ENCODE data around the gene PRR30. TPM values are rescaled to one million over a fixed set of nuclear protein-coding genes. Genes with fewer than 3 reads are reported as not detected.
A peak's percentile ranks its signal among the peaks of the same experiment; 100 is the strongest.

PRR30 gene
- polyA plus RNA-seq, 4 donors, result not detected

DNA sequence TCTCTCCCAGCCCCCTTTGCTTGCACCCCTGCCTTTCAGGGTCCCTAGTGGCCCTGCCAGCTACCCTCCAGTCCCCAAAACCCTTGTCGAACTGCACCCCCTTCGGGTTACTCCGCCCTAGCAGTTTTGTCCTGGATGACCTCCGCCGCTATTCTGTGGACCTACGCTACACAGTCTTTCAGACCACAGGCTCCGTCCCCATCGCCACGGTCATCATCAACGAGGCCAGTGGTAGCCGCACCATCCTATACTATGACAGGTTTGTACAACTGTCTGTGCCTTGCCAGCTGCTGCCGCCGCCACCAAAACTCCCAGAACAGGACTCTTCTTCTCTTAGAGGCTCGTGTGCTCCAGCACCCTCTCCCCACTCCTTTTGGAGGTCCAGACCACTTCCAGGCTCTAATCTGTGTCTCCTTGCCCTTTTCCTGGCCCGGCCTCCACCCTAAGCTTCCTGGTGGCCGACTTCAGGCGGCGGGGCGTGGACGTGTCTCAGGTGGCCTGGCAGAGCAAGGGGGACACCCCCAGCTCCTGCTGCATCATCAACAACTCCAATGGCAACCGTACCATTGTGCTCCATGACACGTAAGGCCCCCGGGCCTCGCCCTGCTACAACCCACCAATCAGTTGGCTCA, 44.7 kb downstream of the PRR30 start:
- H3K4me3 ChIP-seq (ENCODE audit: low read depth in 1 of 3, low read length in 3 of 3), result no peak overlapping the region
- H3K9me3 ChIP-seq (ENCODE audit: control insufficient read depth in 2 of 2, insufficient read depth in 1 of 2, low read depth in 1 of 2, low read length in 1 of 2), result no peaks in the 10 kb centered on the region
- DNase-seq (no peak), FAIRE-seq (no peak)
- no peaks in the 10 kb centered on the region for H3K27me3 ChIP-seq (ENCODE audit: control insufficient read depth in 3 of 3, insufficient read depth in 3 of 3, low read length in 3 of 3)
- 80 to 90% (median 85%) methylated on average over 24 of the region's 24 CpGs for WGBS, 3 donors
- H3K4me1 ChIP-seq (ENCODE audit: control insufficient read depth in 3 of 3, insufficient read depth in 2 of 3, low read depth in 1 of 3, low read length in 2 of 3), result peaks cover 0 to 63% (median 11%) of the 10 kb centered on the region in 3 donors
- peak overlapping the region in 2 of 3 donors; percentile 14 to 79 for H3K27ac ChIP-seq (ENCODE audit: low read depth in 1 of 3, low read length in 2 of 3)
- peaks cover 0 to 80% (median 17%) of the 10 kb centered on the region in 3 donors for H3K36me3 ChIP-seq (ENCODE audit: control insufficient read depth in 3 of 3, insufficient read depth in 2 of 3, low read depth in 1 of 3, low read length in 3 of 3)

DNA sequence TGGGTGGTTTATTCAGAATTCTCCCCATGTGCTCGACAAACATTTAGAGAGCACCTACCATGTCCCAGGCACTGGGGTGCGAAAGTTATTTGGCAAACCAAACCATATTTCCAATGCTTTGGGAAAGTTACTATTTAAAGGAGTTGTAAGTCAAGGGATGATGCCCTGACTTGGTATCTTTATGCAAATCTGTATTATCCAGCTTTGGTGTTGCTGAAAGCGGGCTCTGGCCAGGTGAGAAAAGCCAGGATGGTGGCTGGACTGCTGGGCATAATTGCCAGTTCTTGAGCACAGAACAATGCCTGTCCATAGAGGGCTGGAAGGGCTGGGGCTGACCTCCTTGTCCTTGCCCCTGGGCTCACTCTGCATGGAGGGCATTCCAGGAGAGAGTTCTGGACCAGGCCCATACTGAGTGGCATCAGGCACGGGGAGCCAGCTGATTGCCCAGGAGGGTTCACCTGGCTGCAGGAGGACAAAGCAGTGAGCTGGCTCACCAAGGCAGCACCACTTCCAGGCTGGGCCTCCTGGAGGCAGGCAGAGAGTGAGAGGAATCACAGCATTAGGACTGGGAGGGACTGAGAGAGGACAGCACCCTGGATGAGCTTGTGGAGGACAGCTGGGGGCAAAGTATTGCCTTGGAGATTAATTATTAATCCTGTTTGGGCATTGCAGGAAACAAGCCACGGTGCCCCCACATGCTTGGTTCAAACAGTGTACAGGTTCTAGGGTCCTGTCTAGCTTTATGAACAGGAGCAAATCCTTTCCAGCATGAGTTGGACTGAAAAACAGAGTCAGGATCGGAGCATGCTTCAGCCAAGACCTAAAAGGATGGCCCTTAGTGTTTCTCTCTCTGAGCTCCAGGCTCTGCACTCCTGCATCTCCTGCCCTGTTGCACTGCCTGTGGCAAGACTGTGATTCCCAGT, 45.5 kb downstream of the PRR30 start:
- H3K27ac ChIP-seq (ENCODE audit: low read depth in 1 of 3, low read length in 2 of 3), result peak overlapping the region; percentile 16 to 83 (median 79)

DNA sequence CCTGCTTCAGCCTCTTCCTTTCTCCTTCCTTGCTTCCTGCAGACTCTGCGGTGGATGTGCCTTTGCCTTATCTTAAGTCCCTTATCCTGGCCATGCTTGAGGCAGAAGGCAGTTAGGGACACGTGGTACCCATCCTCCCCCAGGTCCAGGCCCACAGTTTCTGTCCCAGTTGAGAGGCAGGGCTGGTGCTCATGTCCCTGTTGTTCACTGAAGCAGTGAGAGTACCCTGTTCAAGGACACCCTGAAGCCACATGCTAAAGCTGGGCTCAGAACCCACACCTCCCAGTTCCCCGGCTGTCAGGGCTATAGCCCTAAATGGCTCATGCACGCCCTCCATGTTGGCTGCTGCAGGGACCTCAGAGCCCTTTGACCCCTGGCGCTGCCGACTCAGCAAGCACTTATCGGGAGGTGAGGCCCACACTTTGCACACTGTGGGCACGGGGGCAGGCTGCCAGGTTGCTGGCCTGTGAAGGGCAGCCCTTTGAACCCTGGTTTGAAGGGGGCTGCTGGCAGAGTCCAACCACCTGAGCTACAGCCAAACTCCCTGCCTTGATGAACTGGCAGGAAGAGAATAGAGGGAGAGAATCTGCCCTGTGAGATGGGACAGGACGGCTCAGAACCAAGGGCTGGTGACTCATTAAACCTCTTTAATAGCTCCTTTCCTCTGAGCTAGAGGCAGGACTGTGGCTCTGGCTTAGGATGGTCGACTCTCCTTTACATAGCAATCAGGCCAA, 46.3 kb downstream of the PRR30 start:
- Histone ChIP-seq H3K36me3 (ENCODE audit: control insufficient read depth in 3 of 3, insufficient read depth in 2 of 3, low read depth in 1 of 3, low read length in 3 of 3) (peaks cover 0 to 72% (median 9%) of the 10 kb centered on the region in 3 donors), H3K4me3 (ENCODE audit: low read depth in 1 of 3, low read length in 3 of 3) (no peak overlapping the region), H3K27me3 (ENCODE audit: control insufficient read depth in 3 of 3, insufficient read depth in 3 of 3, low read length in 3 of 3) (no peaks in the 10 kb centered on the region), H3K4me1 (ENCODE audit: control insufficient read depth in 3 of 3, insufficient read depth in 2 of 3, low read depth in 1 of 3, low read length in 2 of 3) (peaks cover 0 to 69% (median 11%) of the 10 kb centered on the region in 3 donors), H3K9me3 (ENCODE audit: control insufficient read depth in 2 of 2, insufficient read depth in 1 of 2, low read depth in 1 of 2, low read length in 1 of 2) (no peaks in the 10 kb centered on the region), H3K27ac (ENCODE audit: low read depth in 1 of 3, low read length in 2 of 3) (peak overlapping the region; percentile 52 to 83 (median 79))
- WGBS, 3 donors, result 20 to 52% (median 29%) methylated on average over 10 of the region's 10 CpGs
- FAIRE-seq (no peak), DNase-seq (peak; percentile 93 to 98)

More for the DNA sequence above, 45.5 kb downstream of the PRR30 start:
- H3K27me3 ChIP-seq (ENCODE audit: control insufficient read depth in 3 of 3, insufficient read depth in 3 of 3, low read length in 3 of 3), result no peaks in the 10 kb centered on the region
- DNase-seq (peak; percentile 78 to 80), FAIRE-seq (no peak)
- 41 to 73% (median 52%) methylated on average over 6 of the region's 6 CpGs for WGBS, 3 donors
- H3K9me3 ChIP-seq (ENCODE audit: control insufficient read depth in 2 of 2, insufficient read depth in 1 of 2, low read depth in 1 of 2, low read length in 1 of 2), result no peaks in the 10 kb centered on the region
- no peak overlapping the region for H3K4me3 ChIP-seq (ENCODE audit: low read depth in 1 of 3, low read length in 3 of 3)
- H3K4me1 ChIP-seq (ENCODE audit: control insufficient read depth in 3 of 3, insufficient read depth in 2 of 3, low read depth in 1 of 3, low read length in 2 of 3), result peaks cover 0 to 69% (median 11%) of the 10 kb centered on the region in 3 donors
- peaks cover 0 to 80% (median 9%) of the 10 kb centered on the region in 3 donors for H3K36me3 ChIP-seq (ENCODE audit: control insufficient read depth in 3 of 3, insufficient read depth in 2 of 3, low read depth in 1 of 3, low read length in 3 of 3)

DNA sequence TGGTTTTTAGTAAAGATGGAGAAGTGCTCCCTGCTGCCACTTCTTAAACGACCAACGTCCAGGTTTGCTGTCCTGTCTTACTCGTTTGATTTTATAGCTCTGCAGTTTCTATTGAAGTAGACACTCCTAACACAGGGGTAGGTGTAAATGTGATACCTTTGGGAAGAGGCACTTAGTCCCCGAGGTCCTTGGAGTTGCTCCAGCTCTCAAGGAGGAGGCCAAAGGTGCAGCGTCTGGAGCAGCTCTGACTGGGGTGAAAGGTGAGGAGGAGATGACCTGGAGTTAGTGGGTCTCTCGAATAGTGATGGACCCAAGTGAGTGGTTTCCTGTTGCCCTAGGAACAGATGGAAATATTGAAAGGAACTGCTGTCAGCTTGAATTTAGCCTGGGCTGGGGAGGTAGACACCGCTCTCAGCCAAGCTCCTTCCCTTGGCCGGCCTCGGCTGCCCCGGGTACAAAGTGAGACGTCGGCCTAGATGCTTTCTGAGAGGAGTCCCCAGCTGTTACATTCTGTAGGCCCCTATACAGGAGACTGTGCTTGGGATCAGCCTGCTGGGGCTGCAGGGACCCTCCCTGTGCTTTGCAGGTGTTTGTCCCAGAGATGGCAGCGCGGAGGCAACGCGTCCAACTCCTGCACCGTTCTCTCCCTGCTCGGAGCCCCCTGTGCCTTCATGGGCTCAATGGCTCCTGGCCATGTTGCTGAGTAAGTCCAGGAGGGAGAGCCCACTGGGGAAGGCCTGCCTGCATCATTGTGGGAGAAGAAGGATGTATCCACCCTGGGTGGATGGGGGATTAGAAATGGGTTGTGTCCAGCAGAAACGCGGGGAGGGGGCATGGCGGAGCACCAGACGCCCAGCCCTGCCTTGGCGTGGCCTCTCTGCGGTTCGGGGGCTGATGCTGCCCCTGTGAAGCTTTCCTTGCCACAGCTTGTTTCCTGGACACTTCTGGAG, 47.2 kb downstream of the PRR30 start:
- FAIRE-seq (no peak), DNase-seq (peak in 1 of 2 donors; percentile 63)
- 39 to 66% (median 55%) methylated on average over 24 to 25 of the region's 25 CpGs for WGBS, 3 donors
- peaks cover 0 to 69% (median 11%) of the 10 kb centered on the region in 3 donors for H3K4me1 ChIP-seq (ENCODE audit: control insufficient read depth in 3 of 3, insufficient read depth in 2 of 3, low read depth in 1 of 3, low read length in 2 of 3)
- peaks cover 0 to 63% (median 7%) of the 10 kb centered on the region in 3 donors for H3K36me3 ChIP-seq (ENCODE audit: control insufficient read depth in 3 of 3, insufficient read depth in 2 of 3, low read depth in 1 of 3, low read length in 3 of 3)
- H3K27me3 ChIP-seq (ENCODE audit: control insufficient read depth in 3 of 3, insufficient read depth in 3 of 3, low read length in 3 of 3), result no peaks in the 10 kb centered on the region
- H3K4me3 ChIP-seq (ENCODE audit: low read depth in 1 of 3, low read length in 3 of 3), result peak overlapping the region in 1 of 3 donors; percentile 1
- no peaks in the 10 kb centered on the region for H3K9me3 ChIP-seq (ENCODE audit: control insufficient read depth in 2 of 2, insufficient read depth in 1 of 2, low read depth in 1 of 2, low read length in 1 of 2)
- H3K27ac ChIP-seq (ENCODE audit: low read depth in 1 of 3, low read length in 2 of 3), result peak overlapping the region; percentile 45 to 79 (median 52)

DNA sequence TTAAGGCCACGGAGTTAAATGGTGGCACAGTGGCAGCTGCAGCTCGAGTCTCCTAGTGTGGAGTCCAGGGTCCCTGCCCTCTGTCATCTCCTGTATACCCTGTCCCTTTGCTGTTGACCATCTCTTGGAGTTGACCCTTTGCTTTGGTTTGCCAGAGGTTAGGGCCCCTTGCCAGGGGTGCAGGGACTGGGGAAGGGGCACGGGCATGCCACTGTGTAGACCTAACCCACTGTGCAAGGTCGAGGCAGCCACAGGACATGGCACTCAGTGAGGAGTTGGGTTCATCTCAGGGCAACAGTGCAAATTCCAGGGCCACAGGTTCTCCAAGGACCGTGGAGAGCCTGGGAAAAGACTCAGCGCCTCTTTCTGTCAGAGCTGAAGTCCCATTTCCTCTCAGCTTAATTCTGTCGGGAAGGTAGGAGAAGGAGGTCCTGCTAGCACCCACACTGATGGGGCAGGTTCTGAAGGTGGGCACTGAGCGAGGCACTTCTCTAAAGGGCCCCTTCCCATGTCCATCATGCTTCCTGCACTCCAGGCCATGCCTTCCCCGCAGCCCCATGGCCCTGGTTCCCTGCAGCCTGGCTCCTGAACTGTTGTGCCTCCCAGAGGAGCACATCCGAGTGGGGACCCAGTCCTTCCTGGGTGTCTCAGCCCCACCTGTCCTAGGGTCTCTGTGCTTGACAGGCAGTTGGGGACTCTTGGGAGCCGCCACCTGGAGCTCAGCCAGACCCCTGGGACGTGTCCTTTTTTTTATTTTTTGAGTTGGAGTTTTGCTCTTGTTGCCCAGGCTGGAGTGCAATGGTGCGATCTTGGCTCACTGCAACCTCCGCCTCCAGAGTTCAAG, 49.9 kb downstream of the PRR30 start:
- DNase-seq (peak in 1 of 2 donors; percentile 62), FAIRE-seq (no peak)
- 51 to 77% (median 60%) methylated on average over 14 of the region's 14 CpGs for WGBS, 3 donors
- Histone ChIP-seq H3K9me3 (ENCODE audit: control insufficient read depth in 2 of 2, insufficient read depth in 1 of 2, low read depth in 1 of 2, low read length in 1 of 2) (no peaks in the 10 kb centered on the region), H3K4me1 (ENCODE audit: control insufficient read depth in 3 of 3, insufficient read depth in 2 of 3, low read depth in 1 of 3, low read length in 2 of 3) (peaks cover 4 to 53% (median 5%) of the 10 kb centered on the region in 3 donors), H3K27me3 (ENCODE audit: control insufficient read depth in 3 of 3, insufficient read depth in 3 of 3, low read length in 3 of 3) (no peaks in the 10 kb centered on the region), H3K36me3 (ENCODE audit: control insufficient read depth in 3 of 3, insufficient read depth in 2 of 3, low read depth in 1 of 3, low read length in 3 of 3) (peaks cover 0 to 40% (median 0%) of the 10 kb centered on the region in 3 donors), H3K27ac (ENCODE audit: low read depth in 1 of 3, low read length in 2 of 3) (peak overlapping the region; percentile 57 to 84 (median 65)), H3K4me3 (ENCODE audit: low read depth in 1 of 3, low read length in 3 of 3) (peak overlapping the region in 2 of 3 donors; percentile 71 to 76)

DNA sequence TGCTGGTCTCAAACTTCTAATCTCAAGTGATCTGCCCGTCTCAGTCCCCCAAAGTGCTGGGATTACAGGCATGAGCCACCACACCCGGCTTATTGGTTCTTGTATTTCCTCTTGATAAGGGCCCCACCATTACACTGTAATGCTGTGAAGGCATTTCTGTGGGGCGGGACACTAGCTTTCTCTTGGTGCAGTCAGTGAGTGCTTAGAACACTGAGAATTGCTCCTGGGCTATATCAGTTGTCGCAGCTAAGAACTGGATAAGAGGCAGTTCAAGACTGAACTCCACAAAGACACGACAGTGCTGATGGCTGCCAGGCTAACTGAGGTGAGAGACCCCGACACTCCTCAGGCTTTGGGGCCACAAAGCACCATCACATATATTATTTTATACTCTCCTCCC, 50.6 kb downstream of the PRR30 start:
- Histone ChIP-seq H3K27me3 (ENCODE audit: control insufficient read depth in 3 of 3, insufficient read depth in 3 of 3, low read length in 3 of 3) (no peaks in the 10 kb centered on the region), H3K27ac (ENCODE audit: low read depth in 1 of 3, low read length in 2 of 3) (peak overlapping the region; percentile 57 to 84 (median 65)), H3K9me3 (ENCODE audit: control insufficient read depth in 2 of 2, insufficient read depth in 1 of 2, low read depth in 1 of 2, low read length in 1 of 2) (no peaks in the 10 kb centered on the region), H3K36me3 (ENCODE audit: control insufficient read depth in 3 of 3, insufficient read depth in 2 of 3, low read depth in 1 of 3, low read length in 3 of 3) (peaks cover 0 to 43% (median 0%) of the 10 kb centered on the region in 3 donors), H3K4me3 (ENCODE audit: low read depth in 1 of 3, low read length in 3 of 3) (peak overlapping the region in 2 of 3 donors; percentile 71 to 76), H3K4me1 (ENCODE audit: control insufficient read depth in 3 of 3, insufficient read depth in 2 of 3, low read depth in 1 of 3, low read length in 2 of 3) (peaks cover 3 to 46% (median 5%) of the 10 kb centered on the region in 3 donors)
- 18 to 65% (median 36%) methylated on average over 6 of the region's 6 CpGs for WGBS, 3 donors
- DNase-seq (peak; percentile 60 to 85), FAIRE-seq (no peak)
